ENCODE results near the gene MARCKSL1. TPM values are rescaled to one million over a fixed set of nuclear protein-coding genes. Genes with fewer than 3 reads are reported as not detected.

MARCKSL1 gene
- total and polyA plus RNA-seq, 2 of the 13 experiments (the other 11 are each of a cell fraction or from before 2014, with no cell fraction given), result 81.9 to 155 TPM

DNA sequence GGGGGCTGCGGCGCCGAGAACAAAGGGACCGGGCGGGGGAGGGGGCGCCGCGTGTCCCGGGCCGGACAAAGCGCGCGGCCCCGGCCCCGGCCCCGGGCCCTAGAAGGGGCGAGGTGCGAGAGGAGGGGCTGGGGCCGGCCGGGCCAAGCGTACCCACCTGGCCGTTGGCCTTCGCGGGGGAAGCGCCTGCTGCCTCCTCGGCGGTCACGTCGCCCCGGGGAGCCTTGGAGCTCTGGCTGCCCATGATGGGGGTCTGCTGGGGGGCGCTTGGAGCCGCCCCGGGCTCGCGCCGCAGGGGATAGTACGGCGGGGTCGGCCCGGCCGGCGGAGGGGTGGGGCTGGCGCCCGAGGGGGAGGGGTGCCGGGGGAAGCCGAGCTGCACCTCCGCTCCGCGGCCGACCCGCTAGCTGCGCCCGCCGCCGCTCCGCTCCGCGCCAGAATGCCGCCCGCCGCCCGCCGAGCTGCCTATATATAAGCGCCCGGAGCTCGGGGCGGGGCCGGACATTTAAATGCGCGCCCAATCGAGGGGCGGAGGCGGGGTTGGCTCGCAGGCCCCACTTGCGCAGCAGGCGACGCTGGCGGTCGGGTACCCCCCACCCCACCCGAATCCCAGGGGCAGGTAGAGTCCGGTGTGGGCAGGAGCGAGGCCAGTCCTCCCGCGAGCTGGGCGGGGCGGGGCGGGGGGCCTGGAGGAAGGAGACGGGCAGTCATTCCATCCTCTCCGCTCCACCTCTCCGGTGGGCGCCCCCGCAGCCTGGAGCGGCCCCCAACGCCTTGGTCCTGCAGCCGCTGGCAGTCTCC, at the start of gene MARCKSL1 (continued):
- TF ChIP-seq, protein P1, sequence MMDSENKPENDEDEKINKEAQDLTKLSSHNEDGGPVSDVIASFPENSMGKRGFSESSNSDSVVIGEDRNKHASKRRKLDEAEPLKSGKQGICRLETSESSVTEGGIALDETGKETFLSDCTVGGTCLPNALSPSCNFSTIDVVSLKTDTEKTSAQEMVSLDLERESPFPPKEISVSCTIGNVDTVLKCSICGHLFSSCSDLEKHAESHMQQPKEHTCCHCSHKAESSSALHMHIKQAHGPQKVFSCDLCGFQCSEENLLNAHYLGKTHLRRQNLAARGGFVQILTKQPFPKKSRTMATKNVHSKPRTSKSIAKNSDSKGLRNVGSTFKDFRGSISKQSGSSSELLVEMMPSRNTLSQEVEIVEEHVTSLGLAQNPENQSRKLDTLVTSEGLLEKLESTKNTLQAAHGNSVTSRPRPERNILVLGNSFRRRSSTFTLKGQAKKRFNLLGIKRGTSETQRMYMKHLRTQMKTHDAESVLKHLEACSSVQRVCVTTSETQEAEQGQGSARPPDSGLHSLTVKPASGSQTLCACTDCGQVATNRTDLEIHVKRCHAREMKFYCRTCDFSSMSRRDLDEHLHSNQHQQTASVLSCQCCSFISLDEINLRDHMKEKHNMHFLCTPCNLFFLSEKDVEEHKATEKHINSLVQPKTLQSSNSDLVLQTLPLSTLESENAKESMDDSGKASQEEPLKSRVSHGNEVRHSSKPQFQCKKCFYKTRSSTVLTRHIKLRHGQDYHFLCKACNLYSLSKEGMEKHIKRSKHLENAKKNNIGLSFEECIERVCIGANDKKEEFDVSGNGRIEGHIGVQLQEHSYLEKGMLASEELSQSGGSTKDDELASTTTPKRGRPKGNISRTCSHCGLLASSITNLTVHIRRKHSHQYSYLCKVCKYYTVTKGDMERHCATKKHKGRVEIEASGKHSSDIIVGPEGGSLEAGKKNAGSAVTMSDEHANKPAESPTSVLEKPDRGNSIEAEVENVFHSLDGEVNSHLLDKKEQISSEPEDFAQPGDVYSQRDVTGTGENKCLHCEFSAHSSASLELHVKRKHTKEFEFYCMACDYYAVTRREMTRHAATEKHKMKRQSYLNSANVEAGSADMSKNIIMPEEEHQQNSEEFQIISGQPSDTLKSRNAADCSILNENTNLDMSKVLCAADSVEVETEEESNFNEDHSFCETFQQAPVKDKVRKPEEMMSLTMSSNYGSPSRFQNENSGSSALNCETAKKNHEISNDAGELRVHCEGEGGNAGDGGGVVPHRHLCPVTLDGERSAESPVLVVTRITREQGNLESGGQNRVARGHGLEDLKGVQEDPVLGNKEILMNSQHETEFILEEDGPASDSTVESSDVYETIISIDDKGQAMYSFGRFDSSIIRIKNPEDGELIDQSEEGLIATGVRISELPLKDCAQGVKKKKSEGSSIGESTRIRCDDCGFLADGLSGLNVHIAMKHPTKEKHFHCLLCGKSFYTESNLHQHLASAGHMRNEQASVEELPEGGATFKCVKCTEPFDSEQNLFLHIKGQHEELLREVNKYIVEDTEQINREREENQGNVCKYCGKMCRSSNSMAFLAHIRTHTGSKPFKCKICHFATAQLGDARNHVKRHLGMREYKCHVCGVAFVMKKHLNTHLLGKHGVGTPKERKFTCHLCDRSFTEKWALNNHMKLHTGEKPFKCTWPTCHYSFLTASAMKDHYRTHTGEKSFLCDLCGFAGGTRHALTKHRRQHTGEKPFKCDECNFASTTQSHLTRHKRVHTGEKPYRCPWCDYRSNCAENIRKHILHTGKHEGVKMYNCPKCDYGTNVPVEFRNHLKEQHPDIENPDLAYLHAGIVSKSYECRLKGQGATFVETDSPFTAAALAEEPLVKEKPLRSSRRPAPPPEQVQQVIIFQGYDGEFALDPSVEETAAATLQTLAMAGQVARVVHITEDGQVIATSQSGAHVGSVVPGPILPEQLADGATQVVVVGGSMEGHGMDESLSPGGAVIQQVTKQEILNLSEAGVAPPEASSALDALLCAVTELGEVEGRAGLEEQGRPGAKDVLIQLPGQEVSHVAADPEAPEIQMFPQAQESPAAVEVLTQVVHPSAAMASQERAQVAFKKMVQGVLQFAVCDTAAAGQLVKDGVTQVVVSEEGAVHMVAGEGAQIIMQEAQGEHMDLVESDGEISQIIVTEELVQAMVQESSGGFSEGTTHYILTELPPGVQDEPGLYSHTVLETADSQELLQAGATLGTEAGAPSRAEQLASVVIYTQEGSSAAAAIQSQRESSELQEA (CRISPR knock-in tag; IDR thresholded peaks at IDR 0.05; ENCODE audit: not compliant biosample characterization), result no peak
- TF ChIP-seq ZBTB42 (CRISPR knock-in tag; IDR thresholded peaks at IDR 0.05) (0 out of 2 replicates have a peak, but pooled peaks have one; percentile 39), KDM4B (CRISPR knock-in tag; IDR thresholded peaks at IDR 0.05) (no peak), ZNF143 (CRISPR knock-in tag; IDR thresholded peaks at IDR 0.05) (no peak), BRD4 (CRISPR knock-in tag; IDR thresholded peaks at IDR 0.05) (no peak), SNAI1 (CRISPR knock-in tag; IDR thresholded peaks at IDR 0.05; ENCODE audit: borderline replicate concordance) (no peak), FLYWCH1 (CRISPR knock-in tag; IDR thresholded peaks at IDR 0.05) (0 out of 2 replicates have a peak, but pooled peaks have one; percentile 76), TGIF2 (CRISPR knock-in tag; IDR thresholded peaks at IDR 0.05) (no peak), HDAC6 (IDR thresholded peaks at IDR 0.05; ENCODE audit: low read depth, low read length) (no peak), ZEB1 (IDR thresholded peaks at IDR 0.05; ENCODE audit: insufficient replicate concordance, low read depth) (no peak), RARG (CRISPR knock-in tag; IDR thresholded peaks at IDR 0.05; ENCODE audit: low read depth) (no peak), LCORL (IDR thresholded peaks at IDR 0.05) (no peak), LCORL (CRISPR knock-in tag; IDR thresholded peaks at IDR 0.05) (peak; percentile 69), KMT2A (CRISPR knock-in tag; IDR thresholded peaks at IDR 0.05) (no peak)
- TF ChIP-seq, protein P2, sequence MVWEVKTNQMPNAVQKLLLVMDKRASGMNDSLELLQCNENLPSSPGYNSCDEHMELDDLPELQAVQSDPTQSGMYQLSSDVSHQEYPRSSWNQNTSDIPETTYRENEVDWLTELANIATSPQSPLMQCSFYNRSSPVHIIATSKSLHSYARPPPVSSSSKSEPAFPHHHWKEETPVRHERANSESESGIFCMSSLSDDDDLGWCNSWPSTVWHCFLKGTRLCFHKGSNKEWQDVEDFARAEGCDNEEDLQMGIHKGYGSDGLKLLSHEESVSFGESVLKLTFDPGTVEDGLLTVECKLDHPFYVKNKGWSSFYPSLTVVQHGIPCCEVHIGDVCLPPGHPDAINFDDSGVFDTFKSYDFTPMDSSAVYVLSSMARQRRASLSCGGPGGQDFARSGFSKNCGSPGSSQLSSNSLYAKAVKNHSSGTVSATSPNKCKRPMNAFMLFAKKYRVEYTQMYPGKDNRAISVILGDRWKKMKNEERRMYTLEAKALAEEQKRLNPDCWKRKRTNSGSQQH (CRISPR knock-in tag; IDR thresholded peaks at IDR 0.05; ENCODE audit: low read depth), result no peak
- TF ChIP-seq, protein P3, sequence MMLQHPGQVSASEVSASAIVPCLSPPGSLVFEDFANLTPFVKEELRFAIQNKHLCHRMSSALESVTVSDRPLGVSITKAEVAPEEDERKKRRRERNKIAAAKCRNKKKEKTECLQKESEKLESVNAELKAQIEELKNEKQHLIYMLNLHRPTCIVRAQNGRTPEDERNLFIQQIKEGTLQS (CRISPR knock-in tag; IDR thresholded peaks at IDR 0.05), result no peak
- TF ChIP-seq, protein P4, sequence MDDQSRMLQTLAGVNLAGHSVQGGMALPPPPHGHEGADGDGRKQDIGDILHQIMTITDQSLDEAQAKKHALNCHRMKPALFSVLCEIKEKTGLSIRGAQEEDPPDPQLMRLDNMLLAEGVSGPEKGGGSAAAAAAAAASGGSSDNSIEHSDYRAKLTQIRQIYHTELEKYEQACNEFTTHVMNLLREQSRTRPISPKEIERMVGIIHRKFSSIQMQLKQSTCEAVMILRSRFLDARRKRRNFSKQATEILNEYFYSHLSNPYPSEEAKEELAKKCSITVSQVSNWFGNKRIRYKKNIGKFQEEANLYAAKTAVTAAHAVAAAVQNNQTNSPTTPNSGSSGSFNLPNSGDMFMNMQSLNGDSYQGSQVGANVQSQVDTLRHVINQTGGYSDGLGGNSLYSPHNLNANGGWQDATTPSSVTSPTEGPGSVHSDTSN (CRISPR knock-in tag; IDR thresholded peaks at IDR 0.05; ENCODE audit: borderline replicate concordance), result peak; percentile 41; the same call in 1 of the 2 replicates
- TF ChIP-seq, protein P5, sequence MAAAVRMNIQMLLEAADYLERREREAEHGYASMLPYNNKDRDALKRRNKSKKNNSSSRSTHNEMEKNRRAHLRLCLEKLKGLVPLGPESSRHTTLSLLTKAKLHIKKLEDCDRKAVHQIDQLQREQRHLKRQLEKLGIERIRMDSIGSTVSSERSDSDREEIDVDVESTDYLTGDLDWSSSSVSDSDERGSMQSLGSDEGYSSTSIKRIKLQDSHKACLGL (CRISPR knock-in tag; IDR thresholded peaks at IDR 0.05), result no peak

Measured in HepG2 (cell line).